ENCODE results near the gene PSAP. TPM values are rescaled to one million over a fixed set of nuclear protein-coding genes. Genes with fewer than 3 reads are reported as not detected.

PSAP gene
- total RNA-seq, 1 experiment from 2014 or later: 1,316 TPM

DNA sequence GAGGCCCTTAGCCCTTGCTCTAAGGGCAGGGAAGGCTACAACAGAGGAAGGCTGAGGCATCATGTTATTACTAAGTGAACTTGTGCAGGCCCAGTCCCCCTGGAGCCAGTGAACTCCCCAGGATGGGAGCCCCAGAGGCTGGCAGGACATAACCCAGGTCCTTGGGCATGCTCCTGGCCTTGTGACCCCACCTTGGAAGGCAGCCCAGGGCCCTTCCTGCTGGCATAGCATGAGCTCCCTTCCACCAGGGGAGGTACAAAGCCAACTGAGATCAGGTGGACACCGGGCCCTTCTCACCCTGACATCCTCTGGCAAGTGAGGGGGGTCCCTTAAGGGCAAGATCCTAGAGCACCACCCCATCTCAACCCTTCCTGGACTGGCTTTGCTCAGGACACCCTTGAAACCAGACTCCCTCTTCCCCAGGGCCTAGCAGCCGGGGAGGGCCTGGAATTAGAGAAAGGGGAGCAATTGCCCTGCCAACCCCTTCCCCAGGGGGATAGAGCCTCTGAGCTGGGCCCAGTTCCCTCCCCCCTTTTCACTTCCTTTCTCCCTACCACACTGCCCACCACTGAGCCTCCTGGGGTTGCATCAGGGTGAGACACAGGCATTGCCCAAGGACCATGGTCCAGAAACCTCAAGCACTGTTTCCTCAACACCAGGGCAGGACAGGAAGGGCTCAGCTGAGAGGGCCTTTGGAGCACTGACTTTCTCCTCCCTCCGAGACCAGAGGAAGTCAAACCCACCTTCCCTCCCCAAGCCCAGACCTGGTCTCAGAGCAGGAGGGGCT is 75.9 kb downstream of the PSAP start:
- Mint-ChIP-seq H3K27ac (ENCODE audit: unreplicated experiment) (peak overlapping the region; percentile 53), H3K36me3 (ENCODE audit: insufficient read depth, unreplicated experiment) (no peaks in the 10 kb centered on the region), H3K9me3 (ENCODE audit: unreplicated experiment) (no peaks in the 10 kb centered on the region), H3K4me3 (ENCODE audit: unreplicated experiment) (no peak overlapping the region), H3K4me1 (ENCODE audit: low read depth, unreplicated experiment) (peaks cover 17% of the 10 kb centered on the region), H3K27me3 (ENCODE audit: insufficient read depth, unreplicated experiment) (no peaks in the 10 kb centered on the region)
- Histone ChIP-seq H3K4me3 (ENCODE audit: low read depth, low read length) (no peak overlapping the region), H3K27me3 (replicated peaks; ENCODE audit: control insufficient read depth, insufficient read depth, low read length) (no peaks in the 10 kb centered on the region), H3K9me3 (no peaks in the 10 kb centered on the region), H3K36me3 (ENCODE audit: control insufficient read depth, insufficient read depth, low read length) (no peaks in the 10 kb centered on the region), H3K4me1 (peaks cover 35% of the 10 kb centered on the region)
- no TSS peak for BruUV-seq (replicated peaks)
- ChIA-PET CTCF (interaction anchor here (1.9 to 2.9 kb wide), 2 partner anchors 8 to 78 kb away, joined by 3 to 22 read pairs; no protein-coding TSS in a partner anchor), POLR2A (no interaction called here)
- intact Hi-C loops (cut with micrococcal nuclease; ENCODE audit: unreplicated experiment): loop anchor here (5.0 kb wide), 1 partner anchor 63 kb away; no protein-coding TSS in a partner anchor
- DNase-seq: no peak
- TF ChIP-seq, protein P1, sequence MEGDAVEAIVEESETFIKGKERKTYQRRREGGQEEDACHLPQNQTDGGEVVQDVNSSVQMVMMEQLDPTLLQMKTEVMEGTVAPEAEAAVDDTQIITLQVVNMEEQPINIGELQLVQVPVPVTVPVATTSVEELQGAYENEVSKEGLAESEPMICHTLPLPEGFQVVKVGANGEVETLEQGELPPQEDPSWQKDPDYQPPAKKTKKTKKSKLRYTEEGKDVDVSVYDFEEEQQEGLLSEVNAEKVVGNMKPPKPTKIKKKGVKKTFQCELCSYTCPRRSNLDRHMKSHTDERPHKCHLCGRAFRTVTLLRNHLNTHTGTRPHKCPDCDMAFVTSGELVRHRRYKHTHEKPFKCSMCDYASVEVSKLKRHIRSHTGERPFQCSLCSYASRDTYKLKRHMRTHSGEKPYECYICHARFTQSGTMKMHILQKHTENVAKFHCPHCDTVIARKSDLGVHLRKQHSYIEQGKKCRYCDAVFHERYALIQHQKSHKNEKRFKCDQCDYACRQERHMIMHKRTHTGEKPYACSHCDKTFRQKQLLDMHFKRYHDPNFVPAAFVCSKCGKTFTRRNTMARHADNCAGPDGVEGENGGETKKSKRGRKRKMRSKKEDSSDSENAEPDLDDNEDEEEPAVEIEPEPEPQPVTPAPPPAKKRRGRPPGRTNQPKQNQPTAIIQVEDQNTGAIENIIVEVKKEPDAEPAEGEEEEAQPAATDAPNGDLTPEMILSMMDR (IDR thresholded peaks at IDR 0.05; ENCODE audit: insufficient read depth in 1 of 2, low read depth in 1 of 2, low read length in 1 of 2, severe bottlenecking in 1 of 2, unreplicated experiment in 1 of 2): no peak

DNA sequence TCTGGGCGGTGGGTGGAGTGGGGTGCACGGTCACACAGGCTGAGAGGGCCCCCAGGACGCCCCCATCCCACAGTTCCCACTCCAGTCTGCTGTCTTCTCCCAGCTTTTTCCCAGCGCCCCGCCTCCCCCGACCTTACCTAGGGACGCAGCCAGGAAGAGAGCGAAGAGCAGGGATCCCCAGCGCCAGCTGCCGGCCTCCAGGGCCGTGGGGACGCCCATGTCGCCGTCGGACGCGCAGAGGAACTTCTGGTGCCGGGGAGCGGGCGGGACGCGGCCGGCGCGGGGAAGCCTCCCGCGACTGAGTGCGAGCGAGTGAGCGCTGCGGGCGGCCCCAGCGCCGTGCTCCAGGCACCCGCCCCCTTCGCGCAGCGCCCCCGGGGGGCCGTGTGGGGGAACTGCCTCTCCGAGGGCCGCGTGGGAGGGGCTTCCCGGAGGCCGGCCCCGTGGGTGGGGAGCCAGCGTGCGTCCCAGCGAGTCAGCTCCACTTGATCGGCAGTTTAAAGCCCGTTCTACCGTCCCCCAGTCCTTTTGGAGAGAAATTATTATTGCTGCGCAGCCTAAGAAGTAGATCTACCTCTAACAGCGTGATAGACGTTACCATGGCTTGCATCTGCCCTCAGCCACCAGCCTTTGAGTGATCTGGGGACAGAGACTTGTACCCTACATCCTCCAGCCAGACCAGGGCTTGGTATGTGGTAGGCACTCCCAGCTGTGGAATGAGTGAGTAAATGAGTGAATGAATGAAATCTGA is 77.7 kb downstream of the PSAP start, which contains the start of gene VSIR:
Gene VSIR (minus strand): TSS at position 300 of the 751 bp plus-strand sequence. CDS start 81 bp downstream, at position 219.
- Histone ChIP-seq H3K4me3 (ENCODE audit: low read depth, low read length) (peak within 1 kb of the TSS; percentile 56), H3K36me3 (ENCODE audit: control insufficient read depth, insufficient read depth, low read length) (no peaks in the 10 kb centered on the region; the same call in 1 of the 2 replicates), H3K4me1 (peaks cover 51% of the 10 kb centered on the region), H3K27me3 (replicated peaks; ENCODE audit: control insufficient read depth, insufficient read depth, low read length) (no peaks in the 10 kb centered on the region), H3K9me3 (no peaks in the 10 kb centered on the region)
- CTCF ChIA-PET: interaction anchor here (0.7 to 2.9 kb wide), 21 partner anchors 9 to 1756 kb away, joined by 3 to 22 read pairs (median 5); partner anchors contain the start of genes C10orf105 and SLC29A3
- BruUV-seq (replicated peaks): TSS peak; percentile 70
- peak; percentile 87 to 98 for DNase-seq
- POLR2A ChIA-PET: interaction anchor here (0.6 to 1.1 kb wide), 7 partner anchors 14 to 1640 kb away, joined by 3 to 5 read pairs (median 3); partner anchors contain the start of genes ANXA7 and PSAP
- intact Hi-C loops (cut with micrococcal nuclease; ENCODE audit: unreplicated experiment): loop anchor here (1.0 to 5.0 kb wide), 3 partner anchors 20 to 61 kb away; no protein-coding TSS in a partner anchor
- H3K27me3 Mint-ChIP-seq (ENCODE audit: insufficient read depth, unreplicated experiment): no peaks in the 10 kb centered on the region
- H3K27ac Mint-ChIP-seq (ENCODE audit: unreplicated experiment): peak within 1 kb of the TSS; percentile 61
- peak within 1 kb of the TSS; percentile 70 for H3K4me3 Mint-ChIP-seq (ENCODE audit: unreplicated experiment)
- TF ChIP-seq, protein P1 (IDR thresholded peaks at IDR 0.05; ENCODE audit: insufficient read depth in 1 of 2, low read depth in 1 of 2, low read length in 1 of 2, severe bottlenecking in 1 of 2, unreplicated experiment in 1 of 2): peak; percentile 86 to 98
- H3K36me3 Mint-ChIP-seq (ENCODE audit: insufficient read depth, unreplicated experiment): no peaks in the 10 kb centered on the region
- peaks cover 17% of the 10 kb centered on the region for H3K4me1 Mint-ChIP-seq (ENCODE audit: low read depth, unreplicated experiment)
- H3K9me3 Mint-ChIP-seq (ENCODE audit: unreplicated experiment): no peaks in the 10 kb centered on the region

DNA sequence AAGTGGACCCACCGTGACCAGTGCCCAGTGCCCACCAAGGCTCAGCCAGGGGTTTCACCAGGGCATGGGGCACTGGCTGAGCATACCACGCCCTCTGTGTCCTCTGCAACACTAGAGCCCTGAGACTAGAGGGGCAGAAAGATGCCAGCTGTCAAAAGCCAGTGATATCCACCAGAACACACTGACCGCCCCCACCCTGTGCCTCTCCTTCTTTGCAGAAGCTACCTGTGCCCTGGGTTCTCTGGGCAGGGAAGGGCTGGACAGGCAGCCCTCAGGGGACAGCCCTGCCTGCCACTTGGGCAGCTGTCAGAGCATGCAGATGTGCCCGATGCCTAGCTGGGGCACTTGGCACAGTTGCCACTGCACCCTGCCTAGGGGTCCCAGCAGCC is 78.2 kb downstream of the PSAP start:
- TF ChIP-seq, protein P1 (IDR thresholded peaks at IDR 0.05; ENCODE audit: insufficient read depth in 1 of 2, low read depth in 1 of 2, low read length in 1 of 2, severe bottlenecking in 1 of 2, unreplicated experiment in 1 of 2): no peak
- Histone ChIP-seq H3K36me3 (ENCODE audit: control insufficient read depth, insufficient read depth, low read length) (no peaks in the 10 kb centered on the region; the same call in 1 of the 2 replicates), H3K4me3 (ENCODE audit: low read depth, low read length) (peak overlapping the region; percentile 56), H3K27me3 (replicated peaks; ENCODE audit: control insufficient read depth, insufficient read depth, low read length) (no peaks in the 10 kb centered on the region), H3K9me3 (no peaks in the 10 kb centered on the region), H3K4me1 (peaks cover 57% of the 10 kb centered on the region)
- H3K36me3 Mint-ChIP-seq (ENCODE audit: insufficient read depth, unreplicated experiment): peaks cover 2% of the 10 kb centered on the region
- TSS peak; percentile 19 for BruUV-seq (replicated peaks)
- no peaks in the 10 kb centered on the region for H3K27me3 Mint-ChIP-seq (ENCODE audit: insufficient read depth, unreplicated experiment)
- intact Hi-C loops (cut with micrococcal nuclease; ENCODE audit: unreplicated experiment): loop anchor here (1.0 to 5.0 kb wide), 3 partner anchors 20 to 61 kb away; no protein-coding TSS in a partner anchor
- ChIA-PET CTCF (interaction anchor here (0.9 to 2.9 kb wide), 15 partner anchors 8 to 1757 kb away, joined by 3 to 22 read pairs (median 5); partner anchors contain the start of gene C10orf105), POLR2A (interaction anchor here (0.8 to 1.0 kb wide), 3 partner anchors 13 to 1641 kb away, joined by 3 to 5 read pairs (median 3); partner anchors contain the start of genes ANXA7 and PSAP)
- peak overlapping the region; percentile 61 for H3K27ac Mint-ChIP-seq (ENCODE audit: unreplicated experiment)
- H3K4me3 Mint-ChIP-seq (ENCODE audit: unreplicated experiment): peak overlapping the region; percentile 70
- H3K9me3 Mint-ChIP-seq (ENCODE audit: unreplicated experiment): no peaks in the 10 kb centered on the region
- no peak for DNase-seq
- peaks cover 20% of the 10 kb centered on the region for H3K4me1 Mint-ChIP-seq (ENCODE audit: low read depth, unreplicated experiment)
